ENCODE results near the gene RGPD8. TPM values are rescaled to one million over a fixed set of nuclear protein-coding genes. Genes with fewer than 3 reads are reported as not detected.
"Not testable (repeated sequence)": the region's sequence is repeated elsewhere in the genome, so short reads cannot be mapped to it uniquely, and the experiment has no call there.

RGPD8 gene
- 8.6 and 9.6 TPM in 2 replicates for total RNA-seq
- long read RNA-seq, partial matches to known transcripts = 3 of 4 reads
- long read RNA-seq, other reads (novel, unspliced or antisense) = 1 of 4 reads

DNA sequence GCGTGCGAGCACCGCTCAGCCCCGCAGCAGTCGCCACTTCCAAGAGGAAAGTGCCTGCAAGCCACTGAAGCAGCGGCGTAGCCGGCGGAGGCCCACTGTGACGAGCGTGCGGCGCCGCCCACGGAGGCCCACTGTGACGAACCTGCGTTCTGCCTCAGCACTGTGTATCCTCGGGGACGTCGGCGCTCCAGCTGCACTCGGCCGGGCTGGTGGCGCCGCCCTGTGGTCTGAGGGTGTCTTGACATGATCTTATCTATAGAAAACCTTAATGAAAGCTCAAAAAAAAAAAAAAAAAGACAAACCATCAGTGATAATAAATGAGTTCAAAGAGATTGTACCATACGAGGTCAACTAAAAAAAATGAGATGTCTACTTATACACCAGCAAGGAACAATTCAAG, at the start of gene RGPD8:
Gene RGPD8 (minus strand): TSS at position 166 of the 400 bp plus-strand sequence. CDS start 192 bp downstream, outside the sequence.
- TF ChIP-seq, protein P1, sequence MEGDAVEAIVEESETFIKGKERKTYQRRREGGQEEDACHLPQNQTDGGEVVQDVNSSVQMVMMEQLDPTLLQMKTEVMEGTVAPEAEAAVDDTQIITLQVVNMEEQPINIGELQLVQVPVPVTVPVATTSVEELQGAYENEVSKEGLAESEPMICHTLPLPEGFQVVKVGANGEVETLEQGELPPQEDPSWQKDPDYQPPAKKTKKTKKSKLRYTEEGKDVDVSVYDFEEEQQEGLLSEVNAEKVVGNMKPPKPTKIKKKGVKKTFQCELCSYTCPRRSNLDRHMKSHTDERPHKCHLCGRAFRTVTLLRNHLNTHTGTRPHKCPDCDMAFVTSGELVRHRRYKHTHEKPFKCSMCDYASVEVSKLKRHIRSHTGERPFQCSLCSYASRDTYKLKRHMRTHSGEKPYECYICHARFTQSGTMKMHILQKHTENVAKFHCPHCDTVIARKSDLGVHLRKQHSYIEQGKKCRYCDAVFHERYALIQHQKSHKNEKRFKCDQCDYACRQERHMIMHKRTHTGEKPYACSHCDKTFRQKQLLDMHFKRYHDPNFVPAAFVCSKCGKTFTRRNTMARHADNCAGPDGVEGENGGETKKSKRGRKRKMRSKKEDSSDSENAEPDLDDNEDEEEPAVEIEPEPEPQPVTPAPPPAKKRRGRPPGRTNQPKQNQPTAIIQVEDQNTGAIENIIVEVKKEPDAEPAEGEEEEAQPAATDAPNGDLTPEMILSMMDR (IDR thresholded peaks at IDR 0.05) = peak; percentile 66
- not testable (repeated sequence) for H3K4me1 Mint-ChIP-seq (ENCODE audit: unreplicated experiment); H3K9me3 Mint-ChIP-seq (ENCODE audit: unreplicated experiment); H3K27me3 Mint-ChIP-seq (ENCODE audit: unreplicated experiment); H3K36me3 Mint-ChIP-seq (ENCODE audit: unreplicated experiment); H3K27ac Mint-ChIP-seq (ENCODE audit: unreplicated experiment)
- peak within 1 kb of the TSS; percentile 69 for H3K4me3 Mint-ChIP-seq (ENCODE audit: unreplicated experiment)
- DNase-seq (ENCODE audit: extremely low spot score, unreplicated experiment) = peak; percentile 96

DNA sequence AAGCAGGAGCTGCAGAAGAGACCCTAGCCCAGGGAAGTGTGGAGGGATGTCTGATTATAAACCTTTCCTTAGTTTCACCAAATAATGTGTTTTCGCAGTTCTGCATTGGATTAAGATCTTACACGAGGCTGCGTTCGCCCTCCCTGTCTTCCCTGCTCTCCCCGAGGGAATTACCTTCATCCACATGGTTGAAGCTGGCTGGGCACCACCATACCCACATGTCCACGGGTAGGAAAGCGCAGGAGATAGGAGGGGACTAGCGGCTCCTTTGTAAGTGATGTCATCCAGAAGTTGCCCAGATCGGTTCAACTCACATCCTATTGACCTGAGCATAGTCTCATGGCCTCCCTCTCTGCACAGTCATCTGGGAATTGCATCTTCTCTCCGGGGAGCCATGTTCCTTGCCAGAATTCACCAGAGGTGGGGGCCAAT, 49.6 kb upstream of the RGPD8 start:
- no peak for DNase-seq (ENCODE audit: extremely low spot score, unreplicated experiment)
- Mint-ChIP-seq H3K36me3 (ENCODE audit: unreplicated experiment) (peaks cover 2% of the 10 kb centered on the region), H3K9me3 (ENCODE audit: unreplicated experiment) (no peaks in the 10 kb centered on the region), H3K4me1 (ENCODE audit: unreplicated experiment) (peaks cover 22% of the 10 kb centered on the region), H3K4me3 (ENCODE audit: unreplicated experiment) (peak overlapping the region; percentile 87), H3K27me3 (ENCODE audit: unreplicated experiment) (no peaks in the 10 kb centered on the region), H3K27ac (ENCODE audit: unreplicated experiment) (peak overlapping the region; percentile 89)
- TF ChIP-seq, protein P1 (IDR thresholded peaks at IDR 0.05) = no peak

DNA sequence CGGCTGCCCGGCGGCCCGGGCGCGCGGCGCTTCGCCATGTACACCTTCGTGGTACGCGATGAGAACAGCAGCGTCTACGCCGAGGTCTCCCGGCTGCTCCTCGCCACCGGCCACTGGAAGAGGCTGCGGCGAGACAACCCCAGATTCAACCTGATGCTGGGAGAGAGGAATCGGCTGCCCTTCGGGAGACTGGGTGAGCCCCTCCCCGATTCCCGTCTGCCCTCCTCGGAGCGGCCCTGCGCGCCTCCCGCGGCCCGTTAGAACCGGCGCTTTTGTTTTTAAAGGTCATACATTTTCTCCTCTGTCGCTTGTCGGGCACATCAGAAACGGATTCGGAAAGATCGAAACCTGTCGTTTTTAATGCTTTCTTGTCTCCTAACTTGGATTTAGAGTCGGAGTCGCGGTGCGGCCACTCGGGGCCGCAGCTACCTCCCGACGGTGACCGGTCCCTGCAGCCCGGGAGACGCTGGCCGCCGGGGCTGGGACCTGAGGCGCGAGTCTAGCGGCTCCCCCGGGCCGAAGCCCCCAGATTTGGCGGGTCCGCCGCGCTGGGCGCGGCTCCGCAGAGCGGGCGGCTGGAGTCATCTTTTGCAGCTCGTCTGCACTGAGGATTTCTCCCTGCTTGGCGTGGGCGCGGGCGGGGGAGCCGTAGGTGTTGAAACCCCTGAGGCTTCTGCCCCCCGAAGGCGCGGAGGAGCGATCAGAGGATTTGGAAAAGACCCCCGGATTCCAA, 49.0 kb upstream of the RGPD8 start:
- H3K36me3 Mint-ChIP-seq (ENCODE audit: unreplicated experiment) = no peaks in the 10 kb centered on the region

DNA sequence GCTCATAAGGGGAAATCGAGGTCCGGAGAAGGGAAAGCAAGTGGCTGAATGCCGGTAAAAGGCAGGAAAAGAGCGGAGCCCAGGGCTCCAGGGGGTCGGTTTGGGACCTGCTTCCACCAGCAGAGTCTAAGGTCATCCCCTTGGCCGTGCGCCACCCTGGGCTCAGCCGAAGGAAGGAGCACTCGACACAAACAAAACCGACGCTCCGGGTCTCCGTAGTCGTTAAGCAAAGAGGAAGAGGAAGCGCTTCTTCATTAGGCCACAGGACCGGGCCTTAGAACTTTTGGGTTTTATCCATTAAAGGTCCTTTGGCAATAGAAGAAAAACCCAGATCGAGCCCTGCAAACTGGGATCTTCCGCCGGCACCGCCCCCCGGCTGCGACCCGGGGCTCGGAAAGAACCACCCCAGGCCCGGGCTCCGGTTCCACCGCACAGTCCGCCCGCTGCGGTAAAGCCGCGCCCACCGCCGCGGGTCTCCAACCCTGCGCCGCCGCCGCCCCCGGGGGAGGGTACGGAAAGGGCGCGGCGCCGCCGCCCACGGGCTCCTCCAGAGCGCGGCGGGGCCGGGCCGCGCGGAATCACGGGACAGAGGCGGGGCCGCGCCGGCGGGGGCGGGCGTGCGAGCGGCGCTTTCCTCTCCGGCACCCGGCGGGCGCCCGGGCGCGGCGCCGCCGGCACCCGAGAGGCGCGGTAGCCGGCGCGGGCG, 48.2 kb upstream of the RGPD8 start, which contains the start of gene TTL:
Gene TTL (plus strand): TSS at position 629 of the 706 bp plus-strand sequence. CDS start 189 bp downstream, outside the sequence.
- TF ChIP-seq, protein P1 (IDR thresholded peaks at IDR 0.05) = no peak
- H3K36me3 Mint-ChIP-seq (ENCODE audit: unreplicated experiment) = no peaks in the 10 kb centered on the region
- peak within 1 kb of the TSS; percentile 94 for H3K27ac Mint-ChIP-seq (ENCODE audit: unreplicated experiment)
- DNase-seq (ENCODE audit: extremely low spot score, unreplicated experiment) = peak; percentile 88
- H3K9me3 Mint-ChIP-seq (ENCODE audit: unreplicated experiment) = no peaks in the 10 kb centered on the region
- peak within 1 kb of the TSS; percentile 91 for H3K4me3 Mint-ChIP-seq (ENCODE audit: unreplicated experiment)
- H3K27me3 Mint-ChIP-seq (ENCODE audit: unreplicated experiment) = peaks cover 2% of the 10 kb centered on the region
- H3K4me1 Mint-ChIP-seq (ENCODE audit: unreplicated experiment) = peaks cover 22% of the 10 kb centered on the region

More for the DNA sequence above, 49.0 kb upstream of the RGPD8 start:
- DNase-seq (ENCODE audit: extremely low spot score, unreplicated experiment) = no peak
- TF ChIP-seq, protein P1 (IDR thresholded peaks at IDR 0.05) = no peak
- Mint-ChIP-seq H3K4me1 (ENCODE audit: unreplicated experiment) (peaks cover 22% of the 10 kb centered on the region), H3K27ac (ENCODE audit: unreplicated experiment) (peak overlapping the region; percentile 89), H3K4me3 (ENCODE audit: unreplicated experiment) (peak overlapping the region; percentile 87), H3K27me3 (ENCODE audit: unreplicated experiment) (no peaks in the 10 kb centered on the region), H3K9me3 (ENCODE audit: unreplicated experiment) (no peaks in the 10 kb centered on the region)
